ENCODE data around the gene FTH1. TPM values are rescaled to one million over a fixed set of nuclear protein-coding genes. Genes with fewer than 3 reads are reported as not detected.

FTH1 gene
- total and polyA plus RNA-seq, 10 donors, result 1,915 to 3,321 (median 2,501) TPM

DNA sequence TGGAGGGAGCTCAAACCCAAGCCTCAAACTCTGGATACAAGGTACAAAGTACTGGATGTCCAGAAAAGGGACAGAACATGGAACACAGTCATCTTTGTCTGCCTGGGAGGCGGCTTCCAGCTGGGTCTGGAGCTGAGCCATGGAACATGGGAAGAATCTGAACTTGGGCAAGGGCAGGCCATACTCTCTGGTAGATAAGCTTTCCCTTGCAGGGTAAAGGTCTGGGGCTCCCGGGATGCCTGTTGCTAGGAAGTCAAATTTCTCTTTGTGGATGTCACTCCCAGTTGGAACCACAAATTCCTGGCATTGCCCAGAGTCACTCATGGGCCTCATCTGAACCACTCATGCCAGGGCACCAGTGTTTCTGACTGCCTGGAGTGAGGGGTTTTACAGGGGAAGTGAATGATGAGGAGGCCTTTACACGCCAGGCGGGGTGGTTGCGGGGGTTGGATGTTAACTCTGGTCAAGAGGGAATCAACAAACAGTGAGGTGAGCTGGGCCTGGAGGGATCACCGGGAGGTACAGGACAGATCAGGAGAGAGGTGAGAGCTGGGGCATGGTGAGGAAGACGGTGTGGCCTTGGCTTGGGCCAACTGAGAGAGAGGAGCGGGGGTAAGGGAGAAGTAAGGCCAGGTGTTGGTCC is 5.7 kb downstream of the FTH1 start:
- DNase-seq, result peak; percentile 68
- Histone ChIP-seq H3K27ac (peak overlapping the region; percentile 27 to 100 (median 99)), H3K4me3 (peak overlapping the region in 1 of 8 donors; percentile 100), H3K27me3 (replicated peaks in 1 of 7) (no peaks in the 10 kb centered on the region), H3K9me3 (no peaks in the 10 kb centered on the region), H3K36me3 (peaks cover 0 to 93% (median 19%) of the 10 kb centered on the region in 6 donors), H3K4me1 (peaks cover 26 to 85% (median 61%) of the 10 kb centered on the region in 6 donors)
- WGBS, 5 donors, result 89 to 96% (median 90%) methylated on average over 8 of the region's 8 CpGs
- intact Hi-C loops (cut with DNase I; ENCODE audit: low total_unique reads), result no loop called here
- TF ChIP-seq, protein P1, sequence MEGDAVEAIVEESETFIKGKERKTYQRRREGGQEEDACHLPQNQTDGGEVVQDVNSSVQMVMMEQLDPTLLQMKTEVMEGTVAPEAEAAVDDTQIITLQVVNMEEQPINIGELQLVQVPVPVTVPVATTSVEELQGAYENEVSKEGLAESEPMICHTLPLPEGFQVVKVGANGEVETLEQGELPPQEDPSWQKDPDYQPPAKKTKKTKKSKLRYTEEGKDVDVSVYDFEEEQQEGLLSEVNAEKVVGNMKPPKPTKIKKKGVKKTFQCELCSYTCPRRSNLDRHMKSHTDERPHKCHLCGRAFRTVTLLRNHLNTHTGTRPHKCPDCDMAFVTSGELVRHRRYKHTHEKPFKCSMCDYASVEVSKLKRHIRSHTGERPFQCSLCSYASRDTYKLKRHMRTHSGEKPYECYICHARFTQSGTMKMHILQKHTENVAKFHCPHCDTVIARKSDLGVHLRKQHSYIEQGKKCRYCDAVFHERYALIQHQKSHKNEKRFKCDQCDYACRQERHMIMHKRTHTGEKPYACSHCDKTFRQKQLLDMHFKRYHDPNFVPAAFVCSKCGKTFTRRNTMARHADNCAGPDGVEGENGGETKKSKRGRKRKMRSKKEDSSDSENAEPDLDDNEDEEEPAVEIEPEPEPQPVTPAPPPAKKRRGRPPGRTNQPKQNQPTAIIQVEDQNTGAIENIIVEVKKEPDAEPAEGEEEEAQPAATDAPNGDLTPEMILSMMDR (IDR thresholded peaks at IDR 0.05 in 8 of 11, conservative IDR thresholded peaks at IDR 0.05 in 3 of 11), result no peak
- TF ChIP-seq POLR2A (IDR thresholded peaks at IDR 0.05) (no peak), POLR2AphosphoS5 (IDR thresholded peaks at IDR 0.05) (peak in 1 of 3 donors; percentile 48)

DNA sequence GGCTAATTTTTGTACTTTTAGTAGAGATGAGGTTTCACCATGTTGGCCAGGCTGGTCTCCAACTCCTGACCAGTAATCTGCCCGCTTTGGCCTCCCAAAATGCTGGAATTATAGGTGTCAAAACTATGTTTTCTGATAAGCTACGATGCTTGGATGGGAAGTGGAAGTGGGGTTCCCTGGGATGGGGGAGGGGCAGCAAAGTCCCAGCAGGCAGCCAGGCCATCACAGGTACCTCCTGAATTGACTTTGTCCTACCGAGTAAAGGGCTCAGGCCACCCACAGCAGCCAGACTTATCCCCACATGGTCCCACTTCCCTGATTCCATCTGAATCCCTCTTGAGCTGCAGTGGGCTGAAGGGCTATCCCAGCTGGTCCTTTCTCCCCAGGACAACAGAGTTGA is 6.9 kb downstream of the FTH1 start:
- peak overlapping the region in 4 of 8 donors; percentile 99 to 100 (median 100) for H3K27ac ChIP-seq

DNA sequence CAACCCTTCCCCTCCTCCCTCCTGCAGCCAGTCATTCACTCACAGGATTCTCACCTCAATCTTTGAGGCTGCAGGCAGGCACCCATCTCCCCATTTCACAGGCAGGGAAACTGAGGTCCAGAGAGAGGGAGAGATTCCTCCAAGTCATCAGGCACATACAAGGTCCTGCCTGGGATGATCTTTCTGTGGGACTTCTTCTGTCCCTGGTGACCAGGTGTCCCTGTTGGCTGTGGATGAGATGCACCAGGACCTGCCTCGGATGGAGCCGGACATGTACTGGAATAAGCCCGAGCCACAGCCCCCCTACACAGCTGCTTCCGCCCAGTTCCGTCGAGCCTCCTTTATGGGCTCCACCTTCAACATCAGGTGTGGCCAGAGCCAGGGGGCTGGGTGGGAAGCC is 7.8 kb downstream of the FTH1 start:
- peaks cover 27 to 85% (median 59%) of the 10 kb centered on the region in 6 donors for H3K4me1 ChIP-seq

More for the DNA sequence above, 6.9 kb downstream of the FTH1 start:
- DNase-seq, result peak; percentile 55
- intact Hi-C loops (cut with DNase I; ENCODE audit: low total_unique reads), result no loop called here
- TF ChIP-seq, protein P1 (IDR thresholded peaks at IDR 0.05 in 8 of 11, conservative IDR thresholded peaks at IDR 0.05 in 3 of 11), result no peak
- no peak for TF ChIP-seq POLR2AphosphoS5 (IDR thresholded peaks at IDR 0.05)
- no peak for TF ChIP-seq POLR2A (IDR thresholded peaks at IDR 0.05)
- H3K9me3 ChIP-seq, result no peaks in the 10 kb centered on the region
- peaks cover 0 to 86% (median 17%) of the 10 kb centered on the region in 6 donors for H3K36me3 ChIP-seq
- H3K4me3 ChIP-seq, result no peak overlapping the region
- peaks cover 0 to 6% (median 0%) of the 10 kb centered on the region in 7 donors for H3K27me3 ChIP-seq (replicated peaks in 1 of 7)
- H3K4me1 ChIP-seq, result peaks cover 30 to 85% (median 59%) of the 10 kb centered on the region in 6 donors
- WGBS, 5 donors, result 80 to 85% (median 84%) methylated on average over 3 of the region's 3 CpGs

DNA sequence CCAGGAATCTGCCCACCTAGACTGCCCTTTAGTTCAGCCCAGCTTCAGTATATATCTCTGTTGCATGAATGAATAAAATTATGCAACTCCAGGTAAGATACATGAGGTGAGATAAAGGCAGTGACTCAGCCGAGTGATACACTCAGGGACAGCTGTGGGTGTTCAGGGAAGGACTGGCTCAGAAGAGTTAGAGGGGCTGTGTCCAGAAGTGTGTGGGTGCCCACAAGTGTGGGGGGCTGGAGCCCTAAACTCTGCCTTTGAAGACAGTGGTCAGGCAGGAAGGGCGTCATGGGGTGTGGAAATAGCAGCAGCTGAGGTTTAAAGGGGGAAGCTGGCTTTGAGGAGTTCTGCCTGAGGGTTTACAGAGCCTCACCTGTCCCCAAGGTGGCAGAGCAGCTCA is 8.3 kb downstream of the FTH1 start:
- Histone ChIP-seq H3K9me3 (no peaks in the 10 kb centered on the region), H3K36me3 (peaks cover 0 to 72% (median 5%) of the 10 kb centered on the region in 6 donors), H3K4me1 (peaks cover 21 to 85% (median 58%) of the 10 kb centered on the region in 6 donors), H3K4me3 (no peak overlapping the region), H3K27me3 (replicated peaks in 1 of 7) (peaks cover 0 to 20% (median 4%) of the 10 kb centered on the region in 7 donors), H3K27ac (peak overlapping the region in 3 of 8 donors; percentile 13 to 100 (median 40))
- no peak for TF ChIP-seq POLR2AphosphoS5 (IDR thresholded peaks at IDR 0.05)
- TF ChIP-seq, protein P1 (IDR thresholded peaks at IDR 0.05 in 8 of 11, conservative IDR thresholded peaks at IDR 0.05 in 3 of 11), result no peak
- TF ChIP-seq POLR2A (IDR thresholded peaks at IDR 0.05), result no peak
- WGBS, 5 donors, result 31 to 54% (median 41%) methylated on average over 2 of the region's 2 CpGs
- DNase-seq, result peak; percentile 38
- intact Hi-C loops (cut with DNase I; ENCODE audit: low total_unique reads), result no loop called here

More for the DNA sequence above, 7.8 kb downstream of the FTH1 start:
- H3K9me3 ChIP-seq, result no peaks in the 10 kb centered on the region
- peak overlapping the region in 5 of 8 donors; percentile 13 to 100 (median 40) for H3K27ac ChIP-seq
- WGBS, 5 donors, result 80 to 98% (median 91%) methylated on average over 6 of the region's 6 CpGs
- no peak for TF ChIP-seq POLR2A (IDR thresholded peaks at IDR 0.05)
- TF ChIP-seq POLR2AphosphoS5 (IDR thresholded peaks at IDR 0.05), result peak in 1 of 3 donors; percentile 25
- no peak overlapping the region for H3K4me3 ChIP-seq
- peaks cover 0 to 15% (median 4%) of the 10 kb centered on the region in 7 donors for H3K27me3 ChIP-seq (replicated peaks in 1 of 7)
- intact Hi-C loops (cut with DNase I; ENCODE audit: low total_unique reads), result no loop called here
- peak; percentile 71 for DNase-seq
- H3K36me3 ChIP-seq, result peaks cover 0 to 78% (median 11%) of the 10 kb centered on the region in 6 donors
